ENCODE results near the gene RFESD.
"Not testable (repeated sequence)": the region's sequence is repeated elsewhere in the genome, so short reads cannot be mapped to it uniquely, and the experiment has no call there.

Gene RFESD

DNA sequence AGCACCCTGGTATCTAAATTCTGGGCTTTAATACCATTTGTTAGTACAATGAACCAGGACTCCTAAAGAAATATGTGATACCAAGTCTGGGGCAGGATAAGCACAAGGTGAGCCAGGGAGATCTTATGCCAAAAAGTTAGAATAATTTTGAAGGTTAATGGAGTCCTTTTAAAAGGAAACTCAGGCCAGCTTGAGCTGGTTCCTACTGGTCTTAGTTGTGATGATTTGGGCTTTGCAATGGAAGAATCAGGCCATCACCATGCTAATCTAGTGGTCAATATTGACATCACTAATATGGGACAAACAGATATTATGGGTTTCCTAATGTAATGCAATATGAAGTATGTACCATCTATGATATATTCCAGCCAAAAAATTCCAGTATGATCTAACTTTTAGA, 43.8 kb downstream of the RFESD start:
- no peak overlapping the region for H3K4me3 ChIP-seq (ENCODE audit: low read length)
- no peak overlapping the region for H3K9ac ChIP-seq (ENCODE audit: low read length)
- H3K36me3 ChIP-seq (ENCODE audit: control insufficient read depth, insufficient read depth, low read length, severe bottlenecking): no peaks in the 10 kb centered on the region
- no peaks in the 10 kb centered on the region for H3K4me1 ChIP-seq (ENCODE audit: control insufficient read depth, insufficient read depth, low read length)
- H3K27me3 ChIP-seq (replicated peaks; ENCODE audit: control insufficient read depth, insufficient read depth, low read length): no peaks in the 10 kb centered on the region
- DNase-seq (ENCODE audit: low read depth): no peak
- no peaks in the 10 kb centered on the region for H3K9me3 ChIP-seq (ENCODE audit: control insufficient read depth, low read length)

DNA sequence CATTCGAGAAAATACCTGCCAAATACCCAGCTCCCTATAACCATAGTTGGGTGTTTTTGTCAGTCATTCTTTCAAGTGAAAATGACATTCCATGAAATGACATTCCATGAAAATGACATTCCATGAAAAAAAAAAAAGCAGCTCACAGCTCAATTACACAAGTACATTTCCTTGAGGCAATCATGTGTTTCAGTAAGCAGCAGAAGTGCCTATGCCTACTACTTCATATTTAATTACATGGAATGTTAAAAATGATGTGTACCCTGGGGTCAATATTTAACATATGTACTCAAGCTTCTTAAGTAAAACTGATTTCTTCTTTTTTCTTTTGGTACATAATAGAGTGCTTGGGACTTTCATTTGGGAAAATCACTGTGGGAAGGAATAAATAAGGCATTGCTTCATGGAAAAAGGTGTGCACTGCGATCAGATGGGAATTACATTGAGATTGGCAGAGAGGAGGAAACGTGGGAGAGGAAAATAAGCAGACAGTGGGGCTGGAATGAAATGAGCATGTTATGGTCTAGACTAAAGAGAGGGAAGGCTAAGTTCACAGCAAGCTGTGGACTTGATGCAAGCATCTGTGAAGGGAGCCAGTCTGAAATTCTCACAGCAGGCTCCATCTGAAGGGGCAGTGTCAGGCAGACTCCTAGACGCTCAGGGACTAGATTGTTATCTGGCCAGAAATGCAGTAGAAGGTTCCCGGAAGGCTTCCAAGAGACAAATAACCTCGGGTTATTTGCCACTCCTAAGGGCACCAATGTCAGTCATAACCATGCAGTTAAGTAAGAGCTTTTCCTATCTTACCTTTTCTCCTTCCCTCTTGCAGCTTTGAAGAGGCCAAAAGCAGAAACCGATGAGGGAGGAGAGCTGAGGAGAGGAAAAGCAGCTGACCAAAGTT, 51.5 kb downstream of the RFESD start:
- no peak overlapping the region for H3K9ac ChIP-seq (ENCODE audit: low read length)
- H3K4me3 ChIP-seq (ENCODE audit: low read length): no peak overlapping the region
- DNase-seq (ENCODE audit: low read depth): peak; percentile 72

DNA sequence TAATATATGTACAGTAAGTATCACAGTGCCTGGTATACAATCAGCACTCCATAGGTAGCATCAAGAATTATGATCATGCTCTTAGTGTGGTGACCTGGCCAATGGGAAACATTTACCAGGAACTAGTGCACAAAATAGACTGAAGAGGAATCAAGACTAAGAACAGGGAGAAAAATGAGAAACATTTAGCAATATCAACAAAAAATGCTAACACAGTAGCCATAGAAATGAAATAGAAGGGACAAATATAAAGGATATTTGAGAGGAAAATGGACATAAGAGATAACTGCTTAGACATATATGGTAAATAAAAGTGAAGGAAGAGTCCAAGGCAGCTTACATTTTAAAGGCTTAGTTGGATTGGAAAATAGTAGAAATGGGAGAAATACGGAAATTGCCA, 52.8 kb downstream of the RFESD start:
- no peak for DNase-seq (ENCODE audit: low read depth)
- Histone ChIP-seq H3K4me1 (ENCODE audit: control insufficient read depth, insufficient read depth, low read length) (peaks cover 2% of the 10 kb centered on the region), H3K4me3 (ENCODE audit: low read length) (no peak overlapping the region), H3K36me3 (ENCODE audit: control insufficient read depth, insufficient read depth, low read length, severe bottlenecking) (peaks cover 17% of the 10 kb centered on the region), H3K27me3 (replicated peaks; ENCODE audit: control insufficient read depth, insufficient read depth, low read length) (no peaks in the 10 kb centered on the region), H3K9me3 (ENCODE audit: control insufficient read depth, low read length) (no peaks in the 10 kb centered on the region), H3K9ac (ENCODE audit: low read length) (no peak overlapping the region)

More for the DNA sequence above, 51.5 kb downstream of the RFESD start:
- Histone ChIP-seq H3K36me3 (ENCODE audit: control insufficient read depth, insufficient read depth, low read length, severe bottlenecking) (peaks cover 17% of the 10 kb centered on the region), H3K9me3 (ENCODE audit: control insufficient read depth, low read length) (no peaks in the 10 kb centered on the region), H3K4me1 (ENCODE audit: control insufficient read depth, insufficient read depth, low read length) (peaks cover 2% of the 10 kb centered on the region), H3K27me3 (replicated peaks; ENCODE audit: control insufficient read depth, insufficient read depth, low read length) (no peaks in the 10 kb centered on the region)

DNA sequence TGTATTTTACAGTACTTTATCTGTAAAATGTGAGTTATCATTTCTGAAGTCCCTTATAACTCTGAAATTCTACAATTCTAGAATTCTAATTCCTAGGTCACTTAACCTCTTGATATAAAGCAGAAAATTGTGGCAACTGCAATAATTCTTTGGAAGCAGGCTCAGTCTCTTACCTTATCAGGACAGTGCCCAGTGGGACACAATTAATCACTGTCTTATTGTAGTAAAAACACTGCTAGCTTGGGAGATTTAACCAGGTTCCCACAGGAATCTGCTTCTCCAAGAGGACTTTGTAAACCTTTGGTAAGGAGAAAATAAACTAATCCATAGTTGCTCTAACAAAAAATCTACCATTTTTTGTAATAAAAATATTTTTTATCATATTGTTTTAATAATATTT, 54.5 kb downstream of the RFESD start:
- Histone ChIP-seq H3K27me3 (replicated peaks; ENCODE audit: control insufficient read depth, insufficient read depth, low read length) (no peaks in the 10 kb centered on the region), H3K4me3 (ENCODE audit: low read length) (no peak overlapping the region), H3K36me3 (ENCODE audit: control insufficient read depth, insufficient read depth, low read length, severe bottlenecking) (peaks cover 12% of the 10 kb centered on the region), H3K4me1 (ENCODE audit: control insufficient read depth, insufficient read depth, low read length) (peaks cover 2% of the 10 kb centered on the region), H3K9me3 (ENCODE audit: control insufficient read depth, low read length) (no peaks in the 10 kb centered on the region), H3K9ac (ENCODE audit: low read length) (no peak overlapping the region)
- no peak for DNase-seq (ENCODE audit: low read depth)

DNA sequence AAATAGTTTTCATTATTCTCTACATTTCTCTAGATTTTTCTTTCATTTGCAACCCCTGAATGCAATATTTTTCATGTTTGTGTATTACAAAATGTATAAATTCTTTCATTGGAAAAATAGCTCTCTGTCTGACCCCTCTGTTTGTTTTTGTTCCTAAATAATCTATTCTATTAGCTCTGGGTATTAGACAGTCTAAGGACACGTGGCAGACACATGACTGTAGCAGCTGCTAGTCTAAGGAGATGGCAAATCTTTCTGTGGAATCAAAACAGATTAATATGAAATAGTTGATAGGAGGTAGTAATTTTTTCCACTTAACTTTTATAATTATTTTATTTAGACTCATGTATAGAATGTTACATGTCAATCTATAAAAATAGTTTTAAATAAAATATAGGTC, 57.6 kb downstream of the RFESD start:
- Histone ChIP-seq H3K36me3 (ENCODE audit: control insufficient read depth, insufficient read depth, low read length, severe bottlenecking) (no peaks in the 10 kb centered on the region), H3K4me3 (ENCODE audit: low read length) (no peak overlapping the region), H3K27me3 (replicated peaks; ENCODE audit: control insufficient read depth, insufficient read depth, low read length) (no peaks in the 10 kb centered on the region), H3K4me1 (ENCODE audit: control insufficient read depth, insufficient read depth, low read length) (no peaks in the 10 kb centered on the region), H3K9me3 (ENCODE audit: control insufficient read depth, low read length) (no peaks in the 10 kb centered on the region), H3K9ac (ENCODE audit: low read length) (no peak overlapping the region)
- DNase-seq (ENCODE audit: low read depth): peak; percentile 43

DNA sequence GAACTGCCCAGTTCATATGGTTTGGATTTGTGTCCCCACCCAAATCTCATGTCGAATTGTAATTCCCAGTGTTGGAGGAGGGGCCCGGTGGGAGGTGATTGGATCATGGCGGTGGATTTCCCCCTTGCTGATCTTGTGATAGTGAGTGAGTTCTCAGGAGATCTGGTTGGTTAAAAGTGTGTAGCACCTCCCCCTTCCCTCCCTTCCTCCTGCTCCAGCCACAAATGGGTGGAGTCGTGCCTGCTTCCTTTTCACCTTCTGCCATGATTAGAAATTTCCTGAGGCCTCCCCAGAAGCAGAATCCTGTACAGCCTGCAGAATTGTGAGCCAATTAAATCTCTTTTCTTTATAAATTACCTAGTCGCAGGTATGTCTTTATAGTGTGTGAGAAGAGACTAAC, 59.6 kb downstream of the RFESD start:
- not testable (repeated sequence) for H3K4me3 ChIP-seq (ENCODE audit: low read length)

DNA sequence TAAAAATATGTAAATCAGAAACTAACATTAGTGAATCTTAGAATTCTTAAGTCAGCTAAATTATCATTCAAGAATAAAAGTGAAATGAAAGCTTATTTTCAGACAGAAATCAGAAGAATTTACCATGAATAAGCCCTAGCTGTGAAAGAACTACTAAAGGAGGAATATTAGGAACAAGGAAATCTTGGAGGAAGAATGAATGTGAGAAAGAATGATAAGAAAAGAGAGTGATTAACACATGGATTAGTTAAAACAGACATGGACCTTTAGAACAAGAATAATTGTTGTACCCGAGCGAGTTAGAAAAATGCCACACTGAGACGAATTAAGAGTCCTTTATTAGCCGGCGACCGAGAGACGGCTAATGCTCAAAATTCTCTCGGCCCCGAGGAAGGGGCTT, 60.5 kb downstream of the RFESD start:
- Histone ChIP-seq H3K9ac (ENCODE audit: low read length) (no peak overlapping the region), H3K27me3 (replicated peaks; ENCODE audit: control insufficient read depth, insufficient read depth, low read length) (no peaks in the 10 kb centered on the region), H3K4me3 (ENCODE audit: low read length) (no peak overlapping the region), H3K36me3 (ENCODE audit: control insufficient read depth, insufficient read depth, low read length, severe bottlenecking) (no peaks in the 10 kb centered on the region), H3K4me1 (ENCODE audit: control insufficient read depth, insufficient read depth, low read length) (peaks cover 13% of the 10 kb centered on the region), H3K9me3 (ENCODE audit: control insufficient read depth, low read length) (no peaks in the 10 kb centered on the region)
- no peak for DNase-seq (ENCODE audit: low read depth)

More for the DNA sequence above, 59.6 kb downstream of the RFESD start:
- not testable (repeated sequence) for H3K27me3 ChIP-seq (replicated peaks; ENCODE audit: control insufficient read depth, insufficient read depth, low read length); DNase-seq (ENCODE audit: low read depth); H3K9ac ChIP-seq (ENCODE audit: low read length); H3K9me3 ChIP-seq (ENCODE audit: control insufficient read depth, low read length); H3K36me3 ChIP-seq (ENCODE audit: control insufficient read depth, insufficient read depth, low read length, severe bottlenecking)
- H3K4me1 ChIP-seq (ENCODE audit: control insufficient read depth, insufficient read depth, low read length): peaks cover 10% of the 10 kb centered on the region
